SKM-1 treated with dmso at 0.1 percent for 144 hours (cell line): ENCODE measurements around the gene CCDC107.

Source experiments
- DNase-seq: peaks from one replicate; lab custom pipeline; 2025; ENCODE audit not compliant: unreplicated experiment; lab: John Stamatoyannopoulos, UW

CCDC107 gene

DNA sequence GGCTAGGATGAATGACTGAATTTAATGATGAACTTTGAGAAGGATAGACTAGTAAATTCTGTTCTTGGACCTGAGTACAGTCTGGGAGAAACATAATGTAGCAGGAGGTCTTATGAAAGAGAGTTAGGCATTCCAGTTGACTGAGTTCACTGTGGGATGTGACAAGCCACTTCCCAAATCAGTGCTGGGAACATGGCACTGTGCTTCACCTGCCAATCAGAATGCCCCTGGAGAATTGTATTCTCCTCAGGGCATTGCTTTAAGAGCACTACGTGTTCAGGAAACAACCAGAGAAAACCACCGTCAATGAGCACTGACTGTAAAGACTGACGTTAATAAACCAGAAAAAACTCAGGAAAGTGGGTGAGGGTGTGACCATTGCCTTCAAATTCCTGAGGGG lies 1.2 kb downstream of the CCDC107 start:
- DNase-seq = no peak

DNA sequence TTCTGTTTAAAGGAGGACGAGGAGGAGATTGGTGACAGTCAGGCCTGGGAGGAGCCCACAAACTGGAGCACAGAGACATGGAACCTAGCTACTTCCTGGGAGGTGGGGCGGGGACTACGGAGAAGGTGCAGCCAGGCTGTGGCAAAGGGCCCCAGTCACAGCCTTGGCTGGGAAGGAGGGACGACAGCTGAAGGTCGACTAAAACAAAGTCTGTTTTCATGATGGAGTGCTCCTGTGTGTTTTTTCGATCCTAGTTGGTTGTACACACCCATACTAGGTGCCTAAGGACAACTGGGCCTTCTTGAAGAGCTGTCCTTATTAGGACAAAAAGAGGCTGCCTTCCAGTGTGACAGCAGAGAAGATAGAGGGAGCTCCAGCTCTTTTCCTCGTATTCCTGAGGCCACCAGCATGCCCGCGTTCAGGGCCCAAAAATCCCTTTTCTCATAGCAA lies 2.9 kb downstream of the CCDC107 start:
- no peak for DNase-seq

DNA sequence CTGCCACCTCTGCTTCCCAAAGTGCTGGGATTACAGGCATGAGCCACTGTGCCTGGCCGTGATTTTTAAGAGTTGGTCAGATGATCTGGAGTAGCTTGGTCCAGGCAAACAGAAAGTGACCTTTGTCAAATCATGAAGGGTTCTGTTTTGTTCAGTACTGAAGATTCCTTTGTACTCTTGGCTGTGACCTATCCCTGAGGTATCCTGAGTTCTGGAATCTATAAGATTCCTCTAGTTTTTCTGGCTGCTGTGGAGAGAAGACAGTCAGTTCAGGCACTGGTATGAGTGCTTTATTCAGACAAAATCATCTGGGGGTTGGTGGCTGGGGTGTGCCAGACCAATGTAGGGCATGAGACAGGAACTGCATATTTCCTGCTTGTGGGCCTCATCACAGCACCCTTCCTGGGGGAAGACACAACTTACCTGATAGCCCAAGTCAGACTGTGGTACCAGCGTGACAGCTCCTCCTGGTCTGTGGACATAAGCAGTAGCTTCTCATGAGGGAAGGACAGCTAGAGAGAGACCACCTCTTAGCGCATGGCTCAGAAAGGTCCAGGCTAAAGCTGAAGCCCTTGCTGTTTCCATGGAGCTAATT lies 3.8 kb downstream of the CCDC107 start:
- no peak for DNase-seq

DNA sequence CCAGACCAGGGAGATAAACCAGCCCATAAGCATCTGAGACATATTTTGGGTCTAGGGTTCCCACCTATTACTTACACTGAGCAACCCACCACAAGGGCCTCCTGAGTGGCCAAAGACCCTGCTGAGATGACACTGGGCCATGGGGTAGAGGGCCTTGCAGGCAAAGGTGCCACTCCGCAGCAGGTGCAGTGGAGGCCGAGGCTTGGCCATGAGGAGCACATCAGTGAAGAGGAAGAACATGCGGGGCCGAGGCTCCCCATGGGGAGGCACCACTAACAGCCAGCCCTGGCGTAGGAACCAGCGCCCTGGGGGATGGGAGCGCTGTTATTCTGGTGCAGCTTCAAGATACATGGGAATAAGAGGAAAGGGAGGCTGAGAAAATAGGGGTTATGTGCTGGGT lies 4.3 kb downstream of the CCDC107 start:
- DNase-seq = no peak

DNA sequence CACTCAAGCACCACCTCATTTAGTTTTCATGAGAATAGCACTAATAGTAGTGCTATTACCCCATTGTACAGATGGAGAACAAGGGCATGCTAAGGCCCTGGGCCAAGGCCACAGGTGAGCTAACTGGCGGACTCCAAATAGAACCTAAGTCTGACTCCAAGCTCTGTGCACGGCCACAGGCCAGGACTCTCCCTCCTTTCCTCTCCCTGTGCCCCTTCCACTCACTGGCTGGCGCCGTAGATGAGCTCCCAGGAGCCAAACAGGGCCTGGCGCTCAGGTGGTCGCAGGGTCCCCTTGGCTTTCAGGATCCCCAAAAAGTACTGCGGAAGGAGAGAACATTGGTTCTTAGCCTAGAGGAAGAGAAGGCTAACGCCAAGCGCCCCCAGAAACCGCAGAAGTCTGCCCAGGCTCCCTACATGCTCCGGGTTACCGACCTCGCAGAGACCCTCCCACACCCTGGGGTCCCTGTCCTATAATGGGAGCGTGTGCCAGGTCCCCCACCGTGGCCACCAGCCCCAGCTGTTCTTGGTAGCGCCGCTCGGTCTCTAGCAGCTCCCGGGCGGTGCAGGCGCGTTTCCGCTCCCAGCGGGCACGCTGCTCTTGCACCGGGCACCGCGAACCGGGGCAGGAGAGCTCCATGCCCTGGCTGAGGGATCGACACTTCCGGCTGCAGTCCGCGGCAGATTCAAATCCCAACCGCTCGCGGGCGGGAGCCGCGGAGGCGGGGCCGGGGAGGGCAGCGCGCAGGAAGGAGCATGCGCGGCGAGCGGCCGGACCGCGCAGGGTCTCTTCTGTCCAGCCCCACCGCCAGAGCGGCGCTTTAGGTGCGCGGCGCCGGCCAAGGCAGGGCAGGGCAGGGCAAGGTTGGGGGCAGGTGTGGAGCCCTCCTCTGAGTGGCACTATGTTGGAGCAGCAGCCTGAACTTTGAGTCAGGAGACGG lies 6.7 kb downstream of the CCDC107 start, which contains the start of gene ARHGEF39:
ARHGEF39 (minus strand) TSS at position 665 of the 940 bp plus-strand sequence; CDS start at position 639, 26 bp downstream.
- peak; percentile 82 for DNase-seq

DNA sequence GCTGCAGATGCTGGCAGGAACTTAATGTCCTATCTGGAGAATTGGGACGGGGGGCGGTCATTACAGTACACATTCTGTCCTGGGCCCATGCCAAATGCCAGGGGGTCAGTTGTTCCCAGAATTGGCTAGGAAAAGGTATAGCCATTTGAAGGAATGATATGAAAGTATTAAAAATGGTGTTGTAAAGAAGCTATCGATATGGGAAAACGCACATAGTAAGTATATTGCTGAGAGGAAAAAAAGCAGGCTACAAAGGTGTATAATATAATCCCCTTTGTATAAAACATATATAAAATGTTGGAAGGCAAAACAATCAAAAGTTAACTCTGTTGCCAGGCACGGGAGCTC lies 7.4 kb downstream of the CCDC107 start:
- DNase-seq = no peak

DNA sequence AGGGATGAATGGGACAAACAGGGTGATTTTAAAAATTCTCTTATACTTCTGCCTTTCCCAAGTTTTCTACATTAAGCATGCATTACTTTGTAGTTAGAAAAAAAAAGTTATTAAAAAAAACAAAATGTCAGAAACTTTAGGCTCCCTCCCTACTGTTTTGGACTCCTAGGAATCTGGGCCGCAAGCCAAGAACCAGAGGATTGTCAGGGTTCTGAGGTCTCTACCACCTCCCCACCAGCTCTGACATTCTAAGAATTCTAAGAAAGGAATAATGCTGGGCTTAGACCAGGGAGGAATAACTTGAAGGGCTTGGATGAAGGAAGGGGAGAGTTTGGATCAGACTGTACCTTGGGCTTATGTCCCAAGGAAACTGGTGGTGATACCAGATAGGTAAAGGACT lies 8.0 kb downstream of the CCDC107 start:
- DNase-seq = no peak

DNA sequence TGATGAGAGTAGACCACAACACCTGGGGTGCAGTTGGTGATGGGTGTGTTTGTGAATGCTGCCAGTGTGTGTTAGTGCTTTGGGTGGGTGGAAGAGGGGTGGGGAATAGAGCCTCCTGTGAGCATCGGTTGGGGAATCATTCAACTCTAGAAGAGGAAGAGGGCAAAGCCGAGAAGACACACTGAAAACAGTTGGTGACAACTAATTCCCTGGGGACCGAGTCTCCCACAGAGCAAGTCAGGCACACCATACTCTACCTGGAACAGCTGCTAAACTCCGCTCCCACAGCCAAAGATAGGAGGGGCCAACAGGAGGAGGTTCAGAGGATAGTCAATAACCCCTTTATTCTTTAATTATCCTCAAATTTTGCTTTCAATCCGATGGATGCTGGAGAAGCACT lies 8.5 kb downstream of the CCDC107 start:
- no peak for DNase-seq

DNA sequence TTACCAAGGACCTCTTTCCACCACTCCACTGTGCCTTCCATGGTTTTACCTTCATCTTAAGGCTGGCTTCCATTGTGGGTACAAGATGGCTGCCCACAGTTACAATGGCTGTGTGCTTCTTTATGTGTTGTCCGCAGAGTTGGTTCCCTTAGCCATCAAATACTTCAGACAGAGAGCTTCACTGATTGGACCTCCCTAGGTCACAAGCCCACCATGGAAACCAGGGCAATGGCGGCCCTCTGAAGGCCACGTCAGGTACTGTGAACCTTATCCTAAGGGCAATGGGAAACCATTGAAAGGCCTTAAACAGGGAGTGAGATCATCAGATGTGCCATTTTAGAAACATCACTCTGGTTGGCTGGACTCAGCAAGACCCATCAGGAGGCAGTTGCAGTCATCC lies 9.8 kb downstream of the CCDC107 start:
- no peak for DNase-seq

DNA sequence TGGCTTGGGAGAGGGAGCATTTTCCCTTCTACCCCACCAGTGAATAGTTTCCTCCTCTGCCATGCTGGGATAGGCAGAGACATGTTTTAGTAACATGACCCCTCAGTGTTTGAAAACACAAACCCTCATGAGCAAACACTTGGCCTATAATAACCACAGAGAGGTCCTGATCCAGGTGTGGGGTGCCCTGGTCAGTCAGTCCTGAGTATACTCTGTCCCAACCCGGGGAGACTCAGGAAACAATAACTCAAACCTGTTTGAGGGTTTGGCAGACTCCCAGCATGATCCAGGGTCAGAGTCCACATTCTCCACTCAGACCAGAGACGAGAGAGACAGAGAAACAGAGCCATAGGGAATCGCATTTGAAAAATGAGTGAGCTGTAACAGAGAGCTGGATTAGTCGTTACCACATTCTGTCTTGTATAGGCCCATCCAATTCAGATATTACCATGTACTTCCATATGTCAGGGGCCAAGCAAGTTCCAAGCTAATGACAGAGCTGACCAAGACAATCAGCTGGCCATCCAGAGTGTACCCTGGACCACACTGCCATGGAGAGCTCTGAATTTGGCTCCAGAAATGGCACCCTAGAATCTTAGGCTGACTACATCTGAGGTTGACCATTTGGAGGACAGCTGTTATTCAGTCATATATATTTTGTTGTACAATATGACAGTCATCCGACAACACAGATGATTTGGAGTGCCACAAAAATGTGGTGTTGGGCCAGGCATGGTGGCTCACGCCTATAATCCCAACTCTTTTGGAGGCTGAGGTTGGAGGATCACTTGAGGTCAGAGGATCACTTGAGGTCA lies 11.4 kb downstream of the CCDC107 start:
- DNase-seq = no peak

DNA sequence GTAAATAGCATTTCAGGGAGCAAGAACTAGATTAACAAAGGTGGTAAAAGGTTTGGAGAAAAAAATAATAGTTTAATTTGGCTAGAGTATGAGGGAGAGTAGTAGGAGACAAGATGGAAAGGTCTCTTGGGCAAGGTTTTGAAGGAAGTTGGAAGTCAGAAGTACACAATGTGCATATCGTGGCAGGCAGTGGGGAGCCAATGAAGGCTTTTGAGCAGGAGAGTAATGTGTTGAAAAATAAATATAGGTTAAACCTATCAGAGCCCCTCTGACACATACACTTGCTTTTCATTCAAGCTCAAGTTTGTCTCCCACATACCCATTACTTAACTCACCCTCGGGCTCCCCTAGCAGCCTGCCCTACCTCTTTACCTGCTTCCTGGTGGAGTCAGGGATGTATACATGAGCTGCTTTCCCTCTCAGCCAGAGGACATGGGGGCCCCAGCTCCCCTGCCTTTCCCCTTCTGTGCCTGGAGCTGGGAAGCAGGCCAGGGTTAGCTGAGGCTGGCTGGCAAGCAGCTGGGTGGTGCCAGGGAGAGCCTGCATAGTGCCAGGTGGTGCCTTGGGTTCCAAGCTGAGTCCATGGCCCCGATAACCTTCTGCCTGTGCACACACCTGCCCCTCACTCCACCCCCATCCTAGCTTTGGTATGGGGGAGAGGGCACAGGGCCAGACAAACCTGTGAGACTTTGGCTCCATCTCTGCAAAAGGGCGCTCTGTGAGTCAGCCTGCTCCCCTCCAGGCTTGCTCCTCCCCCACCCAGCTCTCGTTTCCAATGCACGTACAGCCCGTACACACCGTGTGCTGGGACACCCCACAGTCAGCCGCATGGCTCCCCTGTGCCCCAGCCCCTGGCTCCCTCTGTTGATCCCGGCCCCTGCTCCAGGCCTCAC lies 15.3 kb downstream of the CCDC107 start, which contains the start of gene CA9:
CA9 (plus strand) TSS at position 797 of the 893 bp plus-strand sequence; CDS start at position 829, 32 bp downstream.
- DNase-seq = no peak

DNA sequence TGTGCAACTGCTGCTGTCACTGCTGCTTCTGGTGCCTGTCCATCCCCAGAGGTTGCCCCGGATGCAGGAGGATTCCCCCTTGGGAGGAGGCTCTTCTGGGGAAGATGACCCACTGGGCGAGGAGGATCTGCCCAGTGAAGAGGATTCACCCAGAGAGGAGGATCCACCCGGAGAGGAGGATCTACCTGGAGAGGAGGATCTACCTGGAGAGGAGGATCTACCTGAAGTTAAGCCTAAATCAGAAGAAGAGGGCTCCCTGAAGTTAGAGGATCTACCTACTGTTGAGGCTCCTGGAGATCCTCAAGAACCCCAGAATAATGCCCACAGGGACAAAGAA lies 15.9 kb downstream of the CCDC107 start:
- no peak for DNase-seq

DNA sequence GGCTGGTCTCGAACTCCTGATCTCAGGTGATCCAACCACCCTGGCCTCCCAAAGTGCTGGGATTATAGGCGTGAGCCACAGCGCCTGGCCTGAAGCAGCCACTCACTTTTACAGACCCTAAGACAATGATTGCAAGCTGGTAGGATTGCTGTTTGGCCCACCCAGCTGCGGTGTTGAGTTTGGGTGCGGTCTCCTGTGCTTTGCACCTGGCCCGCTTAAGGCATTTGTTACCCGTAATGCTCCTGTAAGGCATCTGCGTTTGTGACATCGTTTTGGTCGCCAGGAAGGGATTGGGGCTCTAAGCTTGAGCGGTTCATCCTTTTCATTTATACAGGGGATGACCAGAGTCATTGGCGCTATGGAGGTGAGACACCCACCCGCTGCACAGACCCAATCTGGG lies 17.1 kb downstream of the CCDC107 start:
- no peak for DNase-seq

DNA sequence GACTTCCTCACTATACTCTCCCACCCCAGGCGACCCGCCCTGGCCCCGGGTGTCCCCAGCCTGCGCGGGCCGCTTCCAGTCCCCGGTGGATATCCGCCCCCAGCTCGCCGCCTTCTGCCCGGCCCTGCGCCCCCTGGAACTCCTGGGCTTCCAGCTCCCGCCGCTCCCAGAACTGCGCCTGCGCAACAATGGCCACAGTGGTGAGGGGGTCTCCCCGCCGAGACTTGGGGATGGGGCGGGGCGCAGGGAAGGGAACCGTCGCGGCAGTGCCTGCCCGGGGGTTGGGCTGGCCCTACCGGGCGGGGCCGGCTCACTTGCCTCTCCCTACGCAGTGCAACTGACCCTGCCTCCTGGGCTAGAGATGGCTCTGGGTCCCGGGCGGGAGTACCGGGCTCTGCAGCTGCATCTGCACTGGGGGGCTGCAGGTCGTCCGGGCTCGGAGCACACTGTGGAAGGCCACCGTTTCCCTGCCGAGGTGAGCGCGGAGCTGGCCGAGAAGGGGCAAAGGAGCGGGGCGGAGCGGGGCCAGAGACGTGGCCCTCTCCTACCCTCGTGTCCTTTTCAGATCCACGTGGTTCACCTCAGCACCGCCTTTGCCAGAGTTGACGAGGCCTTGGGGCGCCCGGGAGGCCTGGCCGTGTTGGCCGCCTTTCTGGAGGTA lies 17.8 kb downstream of the CCDC107 start:
- DNase-seq = no peak

DNA sequence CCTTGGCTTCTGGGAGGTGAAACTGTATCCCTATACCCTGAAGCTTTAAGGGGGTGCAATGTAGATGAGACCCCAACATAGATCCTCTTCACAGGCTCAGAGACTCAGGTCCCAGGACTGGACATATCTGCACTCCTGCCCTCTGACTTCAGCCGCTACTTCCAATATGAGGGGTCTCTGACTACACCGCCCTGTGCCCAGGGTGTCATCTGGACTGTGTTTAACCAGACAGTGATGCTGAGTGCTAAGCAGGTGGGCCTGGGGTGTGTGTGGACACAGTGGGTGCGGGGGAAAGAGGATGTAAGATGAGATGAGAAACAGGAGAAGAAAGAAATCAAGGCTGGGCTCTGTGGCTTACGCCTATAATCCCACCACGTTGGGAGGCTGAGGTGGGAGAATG lies 21.0 kb downstream of the CCDC107 start:
- no peak for DNase-seq

DNA sequence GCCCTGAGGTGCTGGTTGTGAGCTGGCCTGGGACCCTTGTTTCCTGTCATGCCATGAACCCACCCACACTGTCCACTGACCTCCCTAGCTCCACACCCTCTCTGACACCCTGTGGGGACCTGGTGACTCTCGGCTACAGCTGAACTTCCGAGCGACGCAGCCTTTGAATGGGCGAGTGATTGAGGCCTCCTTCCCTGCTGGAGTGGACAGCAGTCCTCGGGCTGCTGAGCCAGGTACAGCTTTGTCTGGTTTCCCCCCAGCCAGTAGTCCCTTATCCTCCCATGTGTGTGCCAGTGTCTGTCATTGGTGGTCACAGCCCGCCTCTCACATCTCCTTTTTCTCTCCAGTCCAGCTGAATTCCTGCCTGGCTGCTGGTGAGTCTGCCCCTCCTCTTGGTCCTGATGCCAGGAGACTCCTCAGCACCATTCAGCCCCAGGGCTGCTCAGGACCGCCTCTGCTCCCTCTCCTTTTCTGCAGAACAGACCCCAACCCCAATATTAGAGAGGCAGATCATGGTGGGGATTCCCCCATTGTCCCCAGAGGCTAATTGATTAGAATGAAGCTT lies 21.8 kb downstream of the CCDC107 start:
- no peak for DNase-seq

DNA sequence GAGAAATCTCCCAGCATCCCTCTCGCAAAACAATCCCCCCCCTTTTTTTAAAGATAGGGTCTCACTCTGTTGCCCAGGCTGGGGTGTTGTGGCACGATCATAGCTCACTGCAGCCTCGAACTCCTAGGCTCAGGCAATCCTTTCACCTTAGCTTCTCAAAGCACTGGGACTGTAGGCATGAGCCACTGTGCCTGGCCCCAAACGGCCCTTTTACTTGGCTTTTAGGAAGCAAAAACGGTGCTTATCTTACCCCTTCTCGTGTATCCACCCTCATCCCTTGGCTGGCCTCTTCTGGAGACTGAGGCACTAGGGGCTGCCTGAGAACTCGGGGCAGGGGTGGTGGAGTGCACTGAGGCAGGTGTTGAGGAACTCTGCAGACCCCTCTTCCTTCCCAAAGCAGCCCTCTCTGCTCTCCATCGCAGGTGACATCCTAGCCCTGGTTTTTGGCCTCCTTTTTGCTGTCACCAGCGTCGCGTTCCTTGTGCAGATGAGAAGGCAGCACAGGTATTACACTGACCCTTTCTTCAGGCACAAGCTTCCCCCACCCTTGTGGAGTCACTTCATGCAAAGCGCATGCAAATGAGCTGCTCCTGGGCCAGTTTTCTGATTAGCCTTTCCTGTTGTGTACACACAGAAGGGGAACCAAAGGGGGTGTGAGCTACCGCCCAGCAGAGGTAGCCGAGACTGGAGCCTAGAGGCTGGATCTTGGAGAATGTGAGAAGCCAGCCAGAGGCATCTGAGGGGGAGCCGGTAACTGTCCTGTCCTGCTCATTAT lies 22.4 kb downstream of the CCDC107 start:
- no peak for DNase-seq

DNA sequence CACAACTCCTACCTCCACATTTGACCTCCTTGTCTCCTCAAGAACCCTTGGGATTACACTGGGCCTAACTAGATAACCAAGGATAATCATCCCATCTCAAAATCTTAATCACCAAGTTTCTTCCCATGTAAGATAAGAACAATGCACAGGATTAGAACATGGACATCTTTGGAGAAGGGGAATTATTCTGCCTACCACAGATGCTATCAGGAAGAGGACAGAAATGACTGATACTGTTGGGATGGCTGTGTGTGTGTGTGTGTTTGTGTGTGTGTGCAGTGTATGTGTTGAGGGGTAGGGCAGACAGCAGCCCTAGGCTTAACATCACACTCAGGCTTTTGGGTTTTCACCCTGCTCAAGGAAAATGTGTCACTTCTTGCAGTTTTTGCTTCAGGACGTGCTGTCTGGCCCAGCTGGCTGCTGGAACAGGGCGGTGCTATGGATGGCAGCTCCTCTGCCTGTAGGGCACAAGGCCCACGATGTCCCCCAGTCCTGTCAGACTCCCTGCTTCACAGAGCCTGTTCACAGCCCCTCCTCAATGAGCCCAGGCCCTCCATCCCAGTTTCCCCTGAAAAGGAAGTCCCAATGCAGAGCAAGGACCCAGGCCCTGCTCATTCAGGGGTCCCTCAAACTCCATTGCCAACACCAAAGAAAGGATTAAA lies 23.4 kb downstream of the CCDC107 start:
- no peak for DNase-seq
